Neural cell (in vitro differentiated cells): ENCODE results near the gene TPD52L1.

Experiments used
- CTCF ChIP-seq: fragments of 450-650 bp; IDR thresholded peaks from 2 replicates; pipeline ENCODE4 v1.5.1; 2014; ENCODE audit warnings: antibody characterized with exemption, mild to moderate bottlenecking, moderate library complexity; ENCODE audit not compliant: poor library complexity, severe bottlenecking
- EP300 ChIP-seq: fragments of 450-650 bp; conservative IDR thresholded peaks from 2 replicates; pipeline ENCODE4 v1.6.1; 2014; ENCODE audit warnings: antibody characterized with exemption, mild to moderate bottlenecking, moderate library complexity; ENCODE audit not compliant: poor library complexity, severe bottlenecking
- EZH2 ChIP-seq: fragments of 200-600, 300-800 bp; shearing (Covaris generic), sonication (generic); IDR thresholded peaks from 2 replicates; pipeline ENCODE4 v1.6.1; 2014; ENCODE audit warnings: antibody characterized with exemption, low read length, borderline replicate concordance, mild to moderate bottlenecking; ENCODE audit not compliant: insufficient read depth, poor library complexity, severe bottlenecking
- MXI1 ChIP-seq: fragments of 450-650 bp; conservative IDR thresholded peaks from 2 replicates; pipeline ENCODE4 v1.6.1; 2014; ENCODE audit warnings: antibody characterized with exemption, mild to moderate bottlenecking; ENCODE audit not compliant: poor library complexity, severe bottlenecking
- POLR2AphosphoS5 ChIP-seq: IDR thresholded peaks from 2 replicates; pipeline ENCODE4 v1.6.1; 2012
- RAD21 ChIP-seq: fragments of 450-650 bp; conservative IDR thresholded peaks from 2 replicates; pipeline ENCODE4 v1.6.1; 2014; ENCODE audit warnings: antibody characterized with exemption, mild to moderate bottlenecking, moderate library complexity
- SMC3 ChIP-seq: fragments of 450-650 bp; conservative IDR thresholded peaks from 2 replicates; pipeline ENCODE4 v1.6.1; 2014; ENCODE audit warnings: antibody characterized with exemption, mild to moderate bottlenecking, moderate library complexity; ENCODE audit not compliant: poor library complexity
- TAF1 ChIP-seq: IDR thresholded peaks from 2 replicates; pipeline ENCODE4 v1.6.1; 2012; ENCODE audit warnings: low read depth
- TF ChIP-seq, protein P1 (sequence below): IDR thresholded peaks from 2 replicates; pipeline ENCODE4 v1.6.1; 2012; ENCODE audit warnings: borderline replicate concordance

DNA sequence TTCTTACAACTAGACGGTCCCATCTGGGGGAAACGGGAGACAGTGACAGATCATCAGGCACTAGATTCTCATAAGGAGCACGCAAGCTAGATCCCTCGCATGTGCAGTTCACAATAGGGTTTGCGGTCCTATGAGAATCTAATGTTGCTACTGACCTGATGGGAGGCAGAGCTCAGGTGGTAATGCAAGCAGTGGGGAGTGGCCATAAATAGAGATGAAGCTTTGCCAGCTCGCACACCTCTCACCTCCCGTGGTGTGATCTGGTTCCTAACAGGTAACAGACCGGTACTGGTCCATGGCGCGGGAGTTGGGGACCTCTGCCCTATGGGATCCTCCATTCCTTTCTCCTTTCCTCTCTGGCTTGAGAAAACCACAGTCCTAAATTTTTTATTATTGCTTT, 63.8 kb downstream of the TPD52L1 start:
- TF ChIP-seq CTCF (no peak), EZH2 (no peak), TAF1 (no peak), SMC3 (no peak), RAD21 (no peak), POLR2AphosphoS5 (no peak), EP300 (no peak), MXI1 (no peak)
- TF ChIP-seq, protein P1, sequence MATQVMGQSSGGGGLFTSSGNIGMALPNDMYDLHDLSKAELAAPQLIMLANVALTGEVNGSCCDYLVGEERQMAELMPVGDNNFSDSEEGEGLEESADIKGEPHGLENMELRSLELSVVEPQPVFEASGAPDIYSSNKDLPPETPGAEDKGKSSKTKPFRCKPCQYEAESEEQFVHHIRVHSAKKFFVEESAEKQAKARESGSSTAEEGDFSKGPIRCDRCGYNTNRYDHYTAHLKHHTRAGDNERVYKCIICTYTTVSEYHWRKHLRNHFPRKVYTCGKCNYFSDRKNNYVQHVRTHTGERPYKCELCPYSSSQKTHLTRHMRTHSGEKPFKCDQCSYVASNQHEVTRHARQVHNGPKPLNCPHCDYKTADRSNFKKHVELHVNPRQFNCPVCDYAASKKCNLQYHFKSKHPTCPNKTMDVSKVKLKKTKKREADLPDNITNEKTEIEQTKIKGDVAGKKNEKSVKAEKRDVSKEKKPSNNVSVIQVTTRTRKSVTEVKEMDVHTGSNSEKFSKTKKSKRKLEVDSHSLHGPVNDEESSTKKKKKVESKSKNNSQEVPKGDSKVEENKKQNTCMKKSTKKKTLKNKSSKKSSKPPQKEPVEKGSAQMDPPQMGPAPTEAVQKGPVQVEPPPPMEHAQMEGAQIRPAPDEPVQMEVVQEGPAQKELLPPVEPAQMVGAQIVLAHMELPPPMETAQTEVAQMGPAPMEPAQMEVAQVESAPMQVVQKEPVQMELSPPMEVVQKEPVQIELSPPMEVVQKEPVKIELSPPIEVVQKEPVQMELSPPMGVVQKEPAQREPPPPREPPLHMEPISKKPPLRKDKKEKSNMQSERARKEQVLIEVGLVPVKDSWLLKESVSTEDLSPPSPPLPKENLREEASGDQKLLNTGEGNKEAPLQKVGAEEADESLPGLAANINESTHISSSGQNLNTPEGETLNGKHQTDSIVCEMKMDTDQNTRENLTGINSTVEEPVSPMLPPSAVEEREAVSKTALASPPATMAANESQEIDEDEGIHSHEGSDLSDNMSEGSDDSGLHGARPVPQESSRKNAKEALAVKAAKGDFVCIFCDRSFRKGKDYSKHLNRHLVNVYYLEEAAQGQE: no peak
